ENCODE measurements around the gene CD82.
A peak's percentile ranks its signal among the peaks of the same experiment; 100 is the strongest.

The CD82 gene

GRCh38 chr11:44623731-44624491 is 58.4 kb downstream of the CD82 start:
- no peak overlapping the region for H3K9ac ChIP-seq (ENCODE audit: low read length)
- no peak overlapping the region for H2BK12ac ChIP-seq (ENCODE audit: low read length)
- H3K79me1 ChIP-seq (ENCODE audit: low read length): no peaks in the 10 kb centered on the region
- no peaks in the 10 kb centered on the region for H3K27me3 ChIP-seq (ENCODE audit: insufficient read depth, low read length)
- H4K91ac ChIP-seq (ENCODE audit: low read depth, low read length): no peak overlapping the region
- no peak overlapping the region for H3K4me3 ChIP-seq (ENCODE audit: low read depth, low read length)
- H3K9me3 ChIP-seq (ENCODE audit: insufficient read depth, low read depth, low read length): peaks cover 5% of the 10 kb centered on the region
- H4K8ac ChIP-seq (ENCODE audit: low read depth, low read length): no peak overlapping the region
- no peak overlapping the region for H3K23ac ChIP-seq (ENCODE audit: low read length)
- H3K4me2 ChIP-seq (ENCODE audit: low read length): no peak overlapping the region
- H3K14ac ChIP-seq (ENCODE audit: low read length): no peak overlapping the region
- H2AFZ ChIP-seq (ENCODE audit: insufficient read depth, low read length, poor library complexity): no peak overlapping the region
- H3K79me2 ChIP-seq (ENCODE audit: control insufficient read depth, insufficient read depth, low read length, poor library complexity): no peaks in the 10 kb centered on the region
- H3K4me1 ChIP-seq (ENCODE audit: control insufficient read depth in 1 of 2, insufficient read depth in 2 of 2, low read length in 2 of 2): peaks cover 0 to 2% of the 10 kb centered on the region in 2 experiments
- no peak overlapping the region for H3K27ac ChIP-seq (ENCODE audit: low read depth, low read length)
- no peak overlapping the region for H2AK5ac ChIP-seq (ENCODE audit: low read length)
- no peak overlapping the region for H3K4ac ChIP-seq (ENCODE audit: low read depth, low read length)
- no CpG with 5 or more reads among the region's 8 CpGs for WGBS (ENCODE audit: extremely low coverage, insufficient coverage, insufficient read length)
- no peak overlapping the region for H3K18ac ChIP-seq (ENCODE audit: low read length)
- no peaks in the 10 kb centered on the region for H3K36me3 ChIP-seq (ENCODE audit: control insufficient read depth in 1 of 2, insufficient read depth in 2 of 2, low read length in 2 of 2)
- DNase-seq: peak in 1 of 2 donors; percentile 3
- H2BK5ac ChIP-seq (ENCODE audit: low read depth, low read length, poor library complexity): no peak overlapping the region
- no peak overlapping the region for H2BK120ac ChIP-seq (ENCODE audit: insufficient read depth, low read length, poor library complexity)
- no peak overlapping the region for H4K12ac ChIP-seq (ENCODE audit: low read depth, low read length)

DNA sequence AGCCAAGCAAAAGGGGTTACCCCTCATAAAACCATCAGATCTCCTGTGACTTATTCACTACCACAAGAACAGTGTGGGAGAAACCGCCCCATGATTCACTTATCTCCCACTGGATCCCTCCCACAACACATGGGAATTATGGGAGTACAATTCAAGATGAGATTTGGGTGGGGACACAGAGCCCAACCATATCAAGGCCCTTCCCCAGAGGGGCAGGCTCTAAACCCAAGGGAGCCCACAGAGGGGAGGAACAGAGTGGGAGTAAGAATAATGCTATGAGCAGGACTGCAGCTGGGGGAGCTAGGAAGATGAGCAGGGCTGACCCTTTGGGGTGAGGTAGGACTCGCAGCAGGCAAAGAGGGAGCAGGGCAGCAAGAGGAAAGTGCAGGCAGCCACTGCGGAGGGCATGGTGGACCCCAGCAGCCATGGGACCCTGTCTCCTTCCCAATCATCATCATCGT is 59.3 kb downstream of the CD82 start:
- Histone ChIP-seq H3K4me3 (ENCODE audit: low read depth, low read length) (no peak overlapping the region), H2BK120ac (ENCODE audit: insufficient read depth, low read length, poor library complexity) (no peak overlapping the region), H2BK12ac (ENCODE audit: low read length) (no peak overlapping the region), H3K27me3 (ENCODE audit: insufficient read depth, low read length) (no peaks in the 10 kb centered on the region), H3K4ac (ENCODE audit: low read depth, low read length) (no peak overlapping the region), H2AFZ (ENCODE audit: insufficient read depth, low read length, poor library complexity) (no peak overlapping the region), H3K9ac (ENCODE audit: low read length) (no peak overlapping the region), H2BK5ac (ENCODE audit: low read depth, low read length, poor library complexity) (no peak overlapping the region), H4K91ac (ENCODE audit: low read depth, low read length) (no peak overlapping the region), H3K79me2 (ENCODE audit: control insufficient read depth, insufficient read depth, low read length, poor library complexity) (no peaks in the 10 kb centered on the region), H3K27ac (ENCODE audit: low read depth, low read length) (no peak overlapping the region), H3K9me3 (ENCODE audit: insufficient read depth, low read depth, low read length) (peaks cover 5% of the 10 kb centered on the region), H2AK5ac (ENCODE audit: low read length) (no peak overlapping the region), H4K12ac (ENCODE audit: low read depth, low read length) (no peak overlapping the region), H3K18ac (ENCODE audit: low read length) (no peak overlapping the region), H3K4me1 (ENCODE audit: control insufficient read depth in 1 of 2, insufficient read depth in 2 of 2, low read length in 2 of 2) (peaks cover 0 to 2% of the 10 kb centered on the region in 2 experiments), H3K79me1 (ENCODE audit: low read length) (no peaks in the 10 kb centered on the region), H3K4me2 (ENCODE audit: low read length) (no peak overlapping the region), H3K14ac (ENCODE audit: low read length) (no peak overlapping the region), H3K36me3 (ENCODE audit: control insufficient read depth in 1 of 2, insufficient read depth in 2 of 2, low read length in 2 of 2) (no peaks in the 10 kb centered on the region), H4K8ac (ENCODE audit: low read depth, low read length) (no peak overlapping the region), H3K23ac (ENCODE audit: low read length) (no peak overlapping the region)
- no CpG with 5 or more reads among the region's 4 CpGs for WGBS (ENCODE audit: extremely low coverage, insufficient coverage, insufficient read length)
- DNase-seq: no peak

GRCh38 chr11:44625759-44626523 is 60.5 kb downstream of the CD82 start:
- H3K14ac ChIP-seq (ENCODE audit: low read length): no peak overlapping the region
- H3K4ac ChIP-seq (ENCODE audit: low read depth, low read length): no peak overlapping the region
- H4K12ac ChIP-seq (ENCODE audit: low read depth, low read length): no peak overlapping the region
- H2AFZ ChIP-seq (ENCODE audit: insufficient read depth, low read length, poor library complexity): no peak overlapping the region
- peaks cover 5% of the 10 kb centered on the region for H3K9me3 ChIP-seq (ENCODE audit: insufficient read depth, low read depth, low read length)
- no peak overlapping the region for H3K18ac ChIP-seq (ENCODE audit: low read length)
- H3K4me3 ChIP-seq (ENCODE audit: low read depth, low read length): no peak overlapping the region
- H2BK120ac ChIP-seq (ENCODE audit: insufficient read depth, low read length, poor library complexity): no peak overlapping the region
- no peak overlapping the region for H2BK5ac ChIP-seq (ENCODE audit: low read depth, low read length, poor library complexity)
- no peak overlapping the region for H3K4me2 ChIP-seq (ENCODE audit: low read length)
- H4K91ac ChIP-seq (ENCODE audit: low read depth, low read length): no peak overlapping the region
- H3K27ac ChIP-seq (ENCODE audit: low read depth, low read length): no peak overlapping the region
- H3K4me1 ChIP-seq (ENCODE audit: control insufficient read depth in 1 of 2, insufficient read depth in 2 of 2, low read length in 2 of 2): peaks cover 0 to 2% of the 10 kb centered on the region in 2 experiments
- H3K36me3 ChIP-seq (ENCODE audit: control insufficient read depth in 1 of 2, insufficient read depth in 2 of 2, low read length in 2 of 2): no peaks in the 10 kb centered on the region
- H3K27me3 ChIP-seq (ENCODE audit: insufficient read depth, low read length): no peaks in the 10 kb centered on the region
- no peaks in the 10 kb centered on the region for H3K79me2 ChIP-seq (ENCODE audit: control insufficient read depth, insufficient read depth, low read length, poor library complexity)
- H3K79me1 ChIP-seq (ENCODE audit: low read length): no peaks in the 10 kb centered on the region
- WGBS (ENCODE audit: extremely low coverage, insufficient coverage, insufficient read length): no CpG with 5 or more reads among the region's 7 CpGs
- H2BK12ac ChIP-seq (ENCODE audit: low read length): no peak overlapping the region
- H4K8ac ChIP-seq (ENCODE audit: low read depth, low read length): no peak overlapping the region
- H3K23ac ChIP-seq (ENCODE audit: low read length): no peak overlapping the region
- no peak overlapping the region for H3K9ac ChIP-seq (ENCODE audit: low read length)
- no peak for DNase-seq
- H2AK5ac ChIP-seq (ENCODE audit: low read length): no peak overlapping the region

DNA sequence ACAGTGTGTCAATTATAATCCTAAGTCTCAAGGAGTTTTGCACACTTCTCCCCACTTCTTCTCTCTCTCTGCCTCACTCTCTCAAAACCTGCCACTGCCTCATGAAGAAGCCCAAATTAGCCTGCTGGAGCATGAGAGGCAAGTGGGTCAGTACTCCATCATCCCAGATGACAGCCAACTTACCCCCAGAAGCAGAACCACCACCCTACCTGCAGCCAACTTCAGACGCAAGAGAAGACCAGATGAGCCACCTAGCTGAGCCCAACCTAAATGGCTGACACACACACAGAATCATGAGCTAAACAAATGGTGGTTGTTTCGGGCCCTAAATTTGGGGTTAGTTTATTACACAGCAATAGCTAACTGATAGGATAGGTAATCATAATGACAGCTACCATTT is 61.2 kb downstream of the CD82 start:
- Histone ChIP-seq H2AK5ac (ENCODE audit: low read length) (no peak overlapping the region), H3K23ac (ENCODE audit: low read length) (no peak overlapping the region), H3K4ac (ENCODE audit: low read depth, low read length) (no peak overlapping the region), H3K9me3 (ENCODE audit: insufficient read depth, low read depth, low read length) (peaks cover 5% of the 10 kb centered on the region), H2BK5ac (ENCODE audit: low read depth, low read length, poor library complexity) (no peak overlapping the region), H2BK120ac (ENCODE audit: insufficient read depth, low read length, poor library complexity) (no peak overlapping the region), H3K4me1 (ENCODE audit: control insufficient read depth in 1 of 2, insufficient read depth in 2 of 2, low read length in 2 of 2) (peaks cover 0 to 2% of the 10 kb centered on the region in 2 experiments), H3K36me3 (ENCODE audit: control insufficient read depth in 1 of 2, insufficient read depth in 2 of 2, low read length in 2 of 2) (no peaks in the 10 kb centered on the region), H3K27ac (ENCODE audit: low read depth, low read length) (no peak overlapping the region), H2BK12ac (ENCODE audit: low read length) (no peak overlapping the region), H4K91ac (ENCODE audit: low read depth, low read length) (no peak overlapping the region), H3K27me3 (ENCODE audit: insufficient read depth, low read length) (no peaks in the 10 kb centered on the region), H3K79me2 (ENCODE audit: control insufficient read depth, insufficient read depth, low read length, poor library complexity) (no peaks in the 10 kb centered on the region), H3K9ac (ENCODE audit: low read length) (no peak overlapping the region), H3K4me2 (ENCODE audit: low read length) (no peak overlapping the region), H4K12ac (ENCODE audit: low read depth, low read length) (no peak overlapping the region), H3K4me3 (ENCODE audit: low read depth, low read length) (no peak overlapping the region), H4K8ac (ENCODE audit: low read depth, low read length) (no peak overlapping the region), H3K14ac (ENCODE audit: low read length) (no peak overlapping the region), H3K18ac (ENCODE audit: low read length) (no peak overlapping the region), H3K79me1 (ENCODE audit: low read length) (no peaks in the 10 kb centered on the region), H2AFZ (ENCODE audit: insufficient read depth, low read length, poor library complexity) (no peak overlapping the region)
- no CpG with 5 or more reads among the region's 2 CpGs for WGBS (ENCODE audit: extremely low coverage, insufficient coverage, insufficient read length)
- DNase-seq: no peak
